Lower lobe of right lung (tissue), 2 donors: ENCODE data around the gene LIPT1. TPM values are rescaled to one million over a fixed set of nuclear protein-coding genes. Genes with fewer than 3 reads are reported as not detected.
A peak's percentile ranks its signal among the peaks of the same experiment; 100 is the strongest.

Source experiments
- ATAC-seq, 2 donors: fragments of 200-7000 bp; cut with Tn5 transposase; one replicate each; pipeline ENCODE4 v1.9.1; 2020 to 2022; ENCODE audit warnings: mild to moderate bottlenecking in 2 of 2, moderate library complexity in 2 of 2
- DNase-seq: peaks from one replicate; pipeline ENCODE4 v3.0.0-alpha.2; 2020
- H3K27ac ChIP-seq: fragments of 200-600 bp; one replicate; pipeline ENCODE4 v1.8.0; 2022
- H3K27me3 ChIP-seq: fragments of 200-600 bp; one replicate; pipeline ENCODE4 v1.8.0; 2022; ENCODE audit warnings: low read depth
- H3K36me3 ChIP-seq: fragments of 200-600 bp; one replicate; pipeline ENCODE4 v1.8.0; 2022; ENCODE audit warnings: mild to moderate bottlenecking
- H3K4me1 ChIP-seq: fragments of 200-600 bp; one replicate; pipeline ENCODE4 v1.8.0; 2022
- H3K4me3 ChIP-seq: fragments of 200-600 bp; one replicate; pipeline ENCODE4 v1.8.0; 2022; ENCODE audit warnings: mild to moderate bottlenecking
- H3K9me3 ChIP-seq: fragments of 200-600 bp; one replicate; pipeline ENCODE4 v1.8.0; 2022
- intact Hi-C: fragments of 100-400 bp; cut with DNase I; formaldehyde crosslinking; loops from one replicate; pipeline ENCODE4 v1.11.0; 2022
- total RNA-seq: library from RNA; stranded (reverse); fragmentation: NEBNext Ultra II Directional; extraction: Animal tissue kit (Norgen Biotek cat#: 25700); gene quantifications from one replicate; pipeline ENCODE4 v1.2.1, GENCODE V29; 2021
- TF ChIP-seq, protein P1 (sequence below): fragments of 200-600 bp; IDR thresholded peaks from one replicate; pipeline ENCODE4 v1.8.0; 2022; ENCODE audit warnings: antibody characterized with exemption, mild to moderate bottlenecking
- donor health status: DM: no; HTN: yes; CAD: no; lungs with severe emphysema.

Gene LIPT1
- total RNA-seq, 1 donor from 2014 or later, result 6.2 TPM

DNA sequence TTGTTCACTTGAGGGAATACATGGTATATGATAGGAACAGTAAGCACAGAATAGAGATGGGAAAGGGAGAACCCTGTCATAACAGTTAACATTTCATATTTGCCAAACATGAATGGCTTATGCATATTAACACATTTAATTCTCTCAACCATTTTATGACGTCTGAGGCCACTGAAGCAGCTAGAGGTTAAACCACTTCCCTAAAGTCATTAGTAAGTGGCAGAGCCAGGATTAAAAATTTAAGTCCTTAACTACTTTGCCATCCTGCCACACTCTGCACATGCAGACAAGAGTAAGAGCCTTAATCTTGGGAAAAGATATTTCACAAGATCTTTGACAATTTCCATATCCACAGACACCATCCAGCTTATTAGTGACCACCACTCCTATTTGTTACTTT is 2.1 kb downstream of the LIPT1 start:
- H3K4me1 ChIP-seq, result peaks cover 22% of the 10 kb centered on the region
- no peak overlapping the region for H3K4me3 ChIP-seq
- no peak for ATAC-seq
- H3K27ac ChIP-seq, result no peak overlapping the region
- DNase-seq, result no peak
- no peaks in the 10 kb centered on the region for H3K9me3 ChIP-seq
- peaks cover 37% of the 10 kb centered on the region for H3K36me3 ChIP-seq
- H3K27me3 ChIP-seq, result no peaks in the 10 kb centered on the region
- intact Hi-C loops, result no loop called here
- TF ChIP-seq, protein P1, sequence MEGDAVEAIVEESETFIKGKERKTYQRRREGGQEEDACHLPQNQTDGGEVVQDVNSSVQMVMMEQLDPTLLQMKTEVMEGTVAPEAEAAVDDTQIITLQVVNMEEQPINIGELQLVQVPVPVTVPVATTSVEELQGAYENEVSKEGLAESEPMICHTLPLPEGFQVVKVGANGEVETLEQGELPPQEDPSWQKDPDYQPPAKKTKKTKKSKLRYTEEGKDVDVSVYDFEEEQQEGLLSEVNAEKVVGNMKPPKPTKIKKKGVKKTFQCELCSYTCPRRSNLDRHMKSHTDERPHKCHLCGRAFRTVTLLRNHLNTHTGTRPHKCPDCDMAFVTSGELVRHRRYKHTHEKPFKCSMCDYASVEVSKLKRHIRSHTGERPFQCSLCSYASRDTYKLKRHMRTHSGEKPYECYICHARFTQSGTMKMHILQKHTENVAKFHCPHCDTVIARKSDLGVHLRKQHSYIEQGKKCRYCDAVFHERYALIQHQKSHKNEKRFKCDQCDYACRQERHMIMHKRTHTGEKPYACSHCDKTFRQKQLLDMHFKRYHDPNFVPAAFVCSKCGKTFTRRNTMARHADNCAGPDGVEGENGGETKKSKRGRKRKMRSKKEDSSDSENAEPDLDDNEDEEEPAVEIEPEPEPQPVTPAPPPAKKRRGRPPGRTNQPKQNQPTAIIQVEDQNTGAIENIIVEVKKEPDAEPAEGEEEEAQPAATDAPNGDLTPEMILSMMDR, result no peak

DNA sequence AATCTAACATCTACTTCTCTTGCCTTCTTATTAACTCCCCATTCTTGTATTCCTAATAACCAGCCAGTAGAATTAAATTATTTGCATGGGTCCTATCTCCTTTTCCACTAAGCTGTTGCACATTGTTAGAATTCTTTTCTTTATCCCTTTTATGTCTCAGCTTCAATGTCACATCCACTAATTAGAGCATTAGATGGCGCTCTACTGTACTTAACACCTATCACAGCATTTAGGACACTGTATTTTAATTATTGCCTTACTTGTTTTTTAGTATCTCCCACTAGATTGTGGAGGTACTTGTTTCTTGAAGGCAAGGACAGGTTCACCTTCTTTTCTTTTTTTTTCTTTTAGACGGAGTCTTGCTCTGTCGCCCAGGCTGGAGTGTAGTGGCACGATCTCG is 3.8 kb downstream of the LIPT1 start:
- Histone ChIP-seq H3K9me3 (no peaks in the 10 kb centered on the region), H3K4me3 (no peak overlapping the region), H3K27ac (no peak overlapping the region), H3K27me3 (no peaks in the 10 kb centered on the region), H3K36me3 (peaks cover 43% of the 10 kb centered on the region), H3K4me1 (peaks cover 20% of the 10 kb centered on the region)
- ATAC-seq, result no peak
- no peak for DNase-seq
- TF ChIP-seq, protein P1, result no peak
- intact Hi-C loops, result no loop called here

DNA sequence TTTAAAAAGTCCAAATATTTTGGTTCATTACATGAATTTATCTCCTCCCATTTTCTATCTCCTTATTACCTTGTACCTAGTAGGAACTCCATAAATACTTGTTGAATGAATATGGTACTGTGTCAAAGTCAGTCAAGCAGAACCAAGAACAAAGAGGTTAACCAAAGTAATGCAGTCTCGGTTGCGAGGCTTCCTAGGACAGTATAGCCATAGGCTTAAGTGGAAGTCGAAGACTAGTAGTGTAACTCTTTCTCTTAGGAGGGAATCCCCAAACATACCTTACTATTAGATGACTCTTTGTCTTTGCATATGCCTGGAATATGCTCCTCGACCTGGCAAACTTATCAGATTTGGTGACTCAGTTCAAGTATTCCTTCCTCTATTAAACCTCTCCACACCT is 4.8 kb downstream of the LIPT1 start:
- TF ChIP-seq, protein P1, result no peak
- H3K27ac ChIP-seq, result no peak overlapping the region
- no peaks in the 10 kb centered on the region for H3K27me3 ChIP-seq
- no peak for DNase-seq
- H3K36me3 ChIP-seq, result peaks cover 43% of the 10 kb centered on the region
- no peak for ATAC-seq
- intact Hi-C loops, result no loop called here
- H3K4me3 ChIP-seq, result no peak overlapping the region
- H3K9me3 ChIP-seq, result no peaks in the 10 kb centered on the region
- H3K4me1 ChIP-seq, result peaks cover 12% of the 10 kb centered on the region

DNA sequence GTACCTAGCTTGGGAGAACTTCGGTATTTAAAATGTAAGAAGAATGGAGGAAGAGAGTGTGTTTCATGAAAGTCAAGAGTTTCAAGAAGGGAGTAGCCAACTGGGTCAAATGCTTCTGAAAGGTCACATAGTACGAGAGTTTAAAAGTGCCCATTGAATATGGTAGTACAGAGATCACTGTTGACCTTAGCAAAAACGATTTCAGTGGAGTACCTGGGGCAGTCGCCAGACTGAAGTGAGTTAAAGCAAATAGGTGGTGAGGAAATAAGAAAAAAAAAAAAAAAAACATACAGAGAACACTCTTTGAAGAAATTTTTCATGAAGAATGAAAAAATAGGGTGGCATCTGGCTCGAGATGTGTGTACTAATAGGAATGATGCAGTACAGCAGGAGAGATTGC is 11.5 kb downstream of the LIPT1 start:
- DNase-seq, result no peak
- no peaks in the 10 kb centered on the region for H3K9me3 ChIP-seq
- intact Hi-C loops, result no loop called here
- TF ChIP-seq, protein P1, result no peak
- no peak overlapping the region for H3K4me3 ChIP-seq
- H3K4me1 ChIP-seq, result peaks cover 8% of the 10 kb centered on the region
- H3K27me3 ChIP-seq, result no peaks in the 10 kb centered on the region
- peaks cover 58% of the 10 kb centered on the region for H3K36me3 ChIP-seq
- ATAC-seq, result peak; percentile 93 to 95
- no peak overlapping the region for H3K27ac ChIP-seq

DNA sequence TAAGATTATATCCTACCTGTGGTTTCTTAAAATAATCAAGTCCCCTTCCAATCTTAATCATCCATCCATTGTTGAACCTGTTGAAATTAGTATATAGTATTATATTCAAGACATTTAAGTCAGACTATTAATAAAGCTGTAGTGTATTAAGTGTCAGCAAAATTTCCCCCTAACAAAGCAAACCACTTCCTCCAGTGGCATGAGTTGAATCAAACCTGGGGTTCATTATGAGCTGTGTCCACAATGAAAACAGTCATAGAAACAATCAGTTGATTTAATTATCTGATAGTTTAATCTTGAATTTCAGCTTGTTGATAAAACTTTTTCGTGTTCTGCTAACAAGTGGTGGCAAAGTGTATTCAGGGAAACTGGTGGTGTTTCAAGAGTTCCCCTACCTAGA is 14.8 kb downstream of the LIPT1 start:
- Histone ChIP-seq H3K4me1 (peaks cover 8% of the 10 kb centered on the region), H3K4me3 (no peak overlapping the region), H3K36me3 (peaks cover 77% of the 10 kb centered on the region), H3K27ac (no peak overlapping the region), H3K9me3 (no peaks in the 10 kb centered on the region), H3K27me3 (no peaks in the 10 kb centered on the region)
- intact Hi-C loops, result no loop called here
- TF ChIP-seq, protein P1, result no peak
- no peak for DNase-seq
- no peak for ATAC-seq
